HG03457 (cell line): ENCODE results near the gene IRF8.

Experiments
- ATAC-seq: cut with Tn5 transposase; IDR thresholded peaks from one replicate; pipeline ENCODE4 v1.9.1; 2021; ENCODE audit warnings: moderate number of reproducible peaks; ENCODE audit not compliant: unreplicated experiment

Gene IRF8

DNA sequence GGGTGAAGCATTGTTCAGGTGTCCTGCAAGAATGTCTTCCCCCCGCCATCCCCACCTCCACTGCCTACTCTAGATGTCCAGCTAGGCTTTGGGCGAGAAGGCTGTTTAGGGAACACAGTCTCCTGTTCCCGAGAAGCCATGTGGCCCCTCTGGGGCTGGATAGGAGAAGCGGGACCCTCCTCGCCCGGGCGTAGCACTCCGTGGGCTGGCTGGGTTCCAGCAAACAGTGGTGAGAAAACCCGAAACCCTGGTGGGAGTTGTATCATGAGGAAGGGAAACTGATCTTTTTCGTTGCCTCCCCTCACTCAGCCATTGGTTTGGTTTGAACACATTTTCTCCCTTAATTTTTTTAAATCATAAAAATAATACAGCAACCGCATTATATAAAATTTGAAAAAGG lies 56.6 kb downstream of the IRF8 start:
- no peak for ATAC-seq

GRCh38 chr16:85956426-85956825 lies 57.5 kb downstream of the IRF8 start:
- no peak for ATAC-seq

DNA sequence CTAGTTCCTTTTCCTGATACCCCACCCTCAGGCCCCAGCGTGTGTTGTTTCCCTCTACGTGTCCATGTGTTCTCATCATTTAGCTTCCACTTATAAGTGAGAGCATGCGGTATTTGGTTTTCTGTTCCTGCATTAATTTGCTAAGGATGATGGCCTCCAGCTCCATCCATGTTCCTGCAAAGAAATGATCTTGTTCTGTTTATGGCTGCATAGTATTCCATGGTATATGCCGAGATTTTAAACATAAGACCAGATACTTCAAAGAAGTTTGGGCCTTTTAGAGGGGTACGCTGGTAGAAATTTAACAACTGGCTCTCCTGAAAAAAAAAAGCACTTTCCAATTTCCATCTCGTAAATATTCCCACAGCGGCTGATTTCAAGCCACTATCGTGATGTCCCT lies 59.8 kb downstream of the IRF8 start:
- no peak for ATAC-seq

GRCh38 chr16:85959686-85960085 lies 60.7 kb downstream of the IRF8 start:
- no peak for ATAC-seq

DNA sequence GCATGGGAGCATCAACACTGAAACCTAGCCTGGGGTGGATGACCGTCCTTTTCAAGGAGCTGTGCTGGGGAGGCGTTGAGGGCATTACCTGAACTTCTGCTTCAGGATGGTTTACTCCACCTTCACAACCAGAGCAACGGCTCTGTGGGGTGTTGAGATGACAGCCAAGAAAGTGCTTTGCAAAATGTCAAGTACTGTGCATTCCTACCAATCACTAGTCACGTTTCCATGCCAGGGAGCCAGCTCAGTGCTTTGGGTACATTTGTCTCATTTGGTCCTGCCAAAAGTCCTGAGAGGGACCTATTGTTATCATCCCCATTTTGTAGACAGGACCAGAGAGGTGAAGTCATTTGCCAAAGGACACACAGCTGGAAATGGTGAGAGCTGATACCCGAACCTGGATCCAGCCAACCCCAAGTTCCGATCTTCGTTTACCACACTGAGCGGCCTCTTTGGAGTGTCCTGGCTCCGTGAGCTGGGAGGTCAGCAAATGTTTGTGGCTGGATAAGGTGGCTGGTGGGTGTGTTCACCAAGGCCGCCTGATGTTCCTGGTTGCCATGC lies 61.6 kb downstream of the IRF8 start:
- ATAC-seq: no peak

- ATAC-seq: no peak
Measured at GRCh38 chr16:85961988-85962915, 63.3 kb downstream of the IRF8 start.

DNA sequence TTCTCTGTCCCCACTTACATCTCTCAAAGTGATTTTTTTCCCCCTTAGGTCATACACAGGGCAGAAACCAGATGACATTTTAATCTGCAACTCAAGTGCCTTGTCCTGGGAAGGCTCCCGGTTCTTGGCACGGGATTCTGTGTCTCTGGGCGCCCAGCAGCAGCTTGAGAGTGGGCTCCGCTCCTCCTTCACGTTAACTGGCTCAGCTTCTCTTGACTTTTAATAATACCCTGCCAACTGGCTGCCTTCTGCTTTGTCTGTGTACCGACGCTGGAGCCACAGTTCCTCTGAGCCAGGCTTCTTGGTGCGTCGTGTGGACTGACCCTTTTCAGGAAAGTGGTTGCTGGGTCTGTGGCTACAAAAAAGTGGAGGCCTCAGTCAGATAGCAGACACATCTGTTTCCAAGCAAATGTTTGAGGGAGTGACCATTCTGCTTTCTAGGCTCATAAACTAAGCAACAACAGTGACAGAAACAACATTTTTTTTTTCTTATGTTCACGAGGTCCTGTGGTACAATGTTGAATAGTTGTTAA lies 64.9 kb downstream of the IRF8 start:
- ATAC-seq: no peak

DNA sequence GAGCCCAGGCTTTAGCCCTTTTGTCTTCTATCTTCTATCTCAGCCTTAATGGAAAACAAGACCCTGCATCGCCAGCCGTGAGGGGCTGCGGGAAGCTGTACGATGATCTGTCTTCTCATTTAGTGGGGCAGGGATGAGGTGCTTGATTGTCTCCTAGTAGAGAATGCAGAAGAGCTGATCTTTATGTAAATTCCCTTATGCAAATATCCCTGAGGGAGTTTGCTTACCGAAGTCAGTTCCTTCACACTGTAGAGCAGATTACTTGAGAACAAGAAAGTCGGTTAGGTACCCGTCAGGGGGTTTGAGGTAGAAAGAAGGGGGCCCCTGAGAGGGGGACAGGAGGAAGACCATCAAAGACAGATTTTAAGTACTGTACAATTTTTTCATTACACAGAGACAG lies 66.2 kb downstream of the IRF8 start:
- no peak for ATAC-seq

- no peak for ATAC-seq
Measured at GRCh38 chr16:85967111-85967510, 68.1 kb downstream of the IRF8 start.

GRCh38 chr16:85968041-85968920 lies 69.3 kb downstream of the IRF8 start:
- no peak for ATAC-seq

DNA sequence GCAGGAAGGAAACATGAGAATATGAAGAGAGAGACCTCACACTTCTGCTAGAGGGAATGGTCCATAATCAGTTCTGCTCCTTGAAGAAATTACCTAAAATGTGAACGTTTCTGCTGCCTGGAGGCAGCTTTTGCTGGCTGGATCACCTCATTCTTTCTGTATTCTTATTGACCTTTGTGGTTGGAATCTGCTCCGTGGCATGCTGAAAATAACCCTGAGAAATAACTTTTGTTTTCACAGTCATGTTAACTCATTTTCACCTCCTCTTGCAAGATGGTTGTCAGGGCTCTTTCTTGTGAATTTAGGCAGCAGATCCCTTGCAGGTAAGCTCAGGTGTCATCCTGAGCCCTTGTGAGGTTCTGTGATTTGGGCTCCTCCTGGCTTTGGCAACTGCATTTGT lies 70.2 kb downstream of the IRF8 start:
- ATAC-seq: no peak

DNA sequence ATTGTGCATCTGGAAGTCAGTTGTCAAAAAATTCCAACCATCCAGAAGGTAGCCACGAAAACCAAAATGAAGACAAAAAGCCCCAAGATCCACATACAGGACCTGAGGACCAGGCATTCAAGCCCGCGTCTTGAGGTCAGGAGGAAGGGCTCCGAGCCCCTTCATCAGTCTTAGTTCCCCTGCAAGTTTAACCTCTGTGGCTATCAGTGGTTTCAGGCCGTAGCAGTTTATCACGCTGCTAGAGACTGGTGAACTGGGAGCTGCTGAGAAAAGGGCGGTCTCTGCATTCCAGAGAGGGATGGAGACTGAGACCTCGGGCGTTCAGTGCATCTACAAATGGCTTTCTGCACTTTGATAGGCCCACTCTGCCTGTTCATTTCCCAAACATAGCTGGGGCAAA lies 70.6 kb downstream of the IRF8 start:
- no peak for ATAC-seq

GRCh38 chr16:85970016-85970733 lies 71.2 kb downstream of the IRF8 start:
- no peak for ATAC-seq

- no peak for ATAC-seq
Measured at GRCh38 chr16:85970738-85971137, 71.8 kb downstream of the IRF8 start.
